Neuronal stem cell (in vitro differentiated cells): Measurements from ENCODE around the gene AP3B1.
A peak's percentile ranks its signal among the peaks of the same experiment; 100 is the strongest.

ENCODE experiments used
- DNase-seq: peaks from one replicate; pipeline ENCODE4 v3.0.0-alpha.2; 2013; ENCODE audit warnings: low spot score
- H2AFZ ChIP-seq: one replicate; pipeline ENCODE4 v1.6.1; 2013; ENCODE audit warnings: mild to moderate bottlenecking, low read length, inconsistent platforms
- H2AK5ac ChIP-seq: 2 replicates; pipeline ENCODE4 v1.6.1; 2013; ENCODE audit warnings: low read depth, mild to moderate bottlenecking, inconsistent platforms, low read length, moderate library complexity, mixed read lengths
- H2BK120ac ChIP-seq: 2 replicates; pipeline ENCODE4 v1.6.1; 2013; ENCODE audit warnings: low read depth, mild to moderate bottlenecking, inconsistent platforms, low read length, moderate library complexity, mixed read lengths
- H2BK12ac ChIP-seq: one replicate; pipeline ENCODE4 v1.6.1; 2013; ENCODE audit warnings: low read length, inconsistent platforms
- H2BK15ac ChIP-seq: 2 replicates; pipeline ENCODE4 v1.6.1; 2013; ENCODE audit warnings: mild to moderate bottlenecking, low read length, inconsistent platforms, mixed read lengths
- H2BK5ac ChIP-seq: one replicate; pipeline ENCODE4 v1.6.1; 2013; ENCODE audit warnings: inconsistent platforms, mild to moderate bottlenecking, low read length, moderate library complexity
- H3K14ac ChIP-seq: one replicate; pipeline ENCODE4 v1.6.1; 2013; ENCODE audit warnings: low read length, inconsistent platforms
- H3K18ac ChIP-seq: 2 replicates; pipeline ENCODE4 v1.6.1; 2013; ENCODE audit warnings: low read length, inconsistent platforms
- H3K23ac ChIP-seq: 2 replicates; pipeline ENCODE4 v1.6.1; 2013; ENCODE audit warnings: low read depth, mild to moderate bottlenecking, mixed read lengths, low read length, inconsistent platforms; ENCODE audit not compliant: poor library complexity
- H3K27ac ChIP-seq: replicated peaks from 3 replicates; pipeline ENCODE4 v1.5.1; 2013; ENCODE audit warnings: low read length, inconsistent platforms
- H3K27me3 ChIP-seq, 3 experiments: 2 replicates each; pipeline ENCODE4 v1.6.1; 2013; ENCODE audit warnings: low read length in 3 of 3, mild to moderate bottlenecking in 2 of 3, inconsistent platforms in 1 of 3, low read depth in 1 of 3, mixed read lengths in 1 of 3, moderate library complexity in 1 of 3; ENCODE audit not compliant: control insufficient read depth in 3 of 3, insufficient read depth in 3 of 3
- H3K36me3 ChIP-seq, 2 donors: replicated peaks in 1 of 2; 2 replicates each; pipeline ENCODE4 v1.6.1; 2013; ENCODE audit warnings: low read length in 2 of 2; ENCODE audit not compliant: control insufficient read depth in 2 of 2, insufficient read depth in 2 of 2
- H3K4ac ChIP-seq: 2 replicates; pipeline ENCODE4 v1.6.1; 2013; ENCODE audit warnings: inconsistent platforms, mild to moderate bottlenecking, low read length, moderate library complexity
- H3K4me1 ChIP-seq, 2 donors: 1 replicate in 1 of 2; 2 replicates in 1 of 2; pipeline ENCODE4 v1.6.1; 2013; ENCODE audit warnings: low read length in 2 of 2, low read depth in 1 of 2; ENCODE audit not compliant: control insufficient read depth in 2 of 2, insufficient read depth in 1 of 2
- H3K4me2 ChIP-seq: one replicate; pipeline ENCODE4 v1.6.1; 2013; ENCODE audit warnings: mild to moderate bottlenecking, low read length, inconsistent platforms; ENCODE audit not compliant: insufficient read depth, poor library complexity, severe bottlenecking
- H3K4me3 ChIP-seq, 2 donors: 2 replicates each; pipeline ENCODE4 v1.5.1; 2013; ENCODE audit warnings: low read length in 2 of 2, mild to moderate bottlenecking in 2 of 2, inconsistent platforms in 1 of 2, moderate library complexity in 1 of 2
- H3K79me1 ChIP-seq: one replicate; pipeline ENCODE4 v1.6.1; 2013; ENCODE audit warnings: low read depth, mild to moderate bottlenecking, inconsistent platforms, low read length, moderate library complexity
- H3K9ac ChIP-seq: one replicate; pipeline ENCODE4 v1.6.1; 2013; ENCODE audit warnings: mild to moderate bottlenecking, low read depth, low read length, inconsistent platforms; ENCODE audit not compliant: poor library complexity
- H3K9me3 ChIP-seq, 2 donors: replicated peaks in 1 of 2; 2 replicates each; pipeline versions ENCODE3 to v1.6.1; 2013; ENCODE audit warnings: low read length in 2 of 2, mild to moderate bottlenecking in 2 of 2, inconsistent platforms in 1 of 2, low read depth in 1 of 2, mixed read lengths in 1 of 2, moderate library complexity in 1 of 2; ENCODE audit not compliant: control insufficient read depth in 2 of 2, insufficient read depth in 1 of 2
- H4K8ac ChIP-seq: one replicate; pipeline ENCODE4 v1.6.1; 2013; ENCODE audit warnings: low read depth, mild to moderate bottlenecking, inconsistent platforms, low read length, moderate library complexity
- H4K91ac ChIP-seq: one replicate; pipeline ENCODE4 v1.6.1; 2013; ENCODE audit warnings: low read length, low read depth, mild to moderate bottlenecking, inconsistent platforms; ENCODE audit not compliant: poor library complexity
- WGBS, 2 donors: extraction: QIAGEN DNeasy Blood & Tissue Kit; methylation state at CpG; one replicate each; pipeline ENCODE4 v1.1.7; 2013; ENCODE audit warnings: missing lambda C conversion rate in 2 of 2, mixed read lengths in 1 of 2; ENCODE audit not compliant: insufficient read length in 2 of 2, insufficient replicate concordance in 1 of 2; ENCODE audit errors: extremely low coverage in 2 of 2; 5-methylcytosine and 5-hydroxymethylcytosine counted together

Gene AP3B1

GRCh38 chr5:78000191-78000590 is 294.3 kb downstream of the AP3B1 start:
- no peak overlapping the region for H2BK5ac ChIP-seq
- H3K14ac ChIP-seq = no peak overlapping the region
- H3K27ac ChIP-seq = no peak overlapping the region
- no peaks in the 10 kb centered on the region for H3K79me1 ChIP-seq
- H3K4me2 ChIP-seq = no peak overlapping the region
- H2AFZ ChIP-seq = no peak overlapping the region
- peaks cover 18 to 22% of the 10 kb centered on the region in 2 donors for H3K4me1 ChIP-seq
- H3K23ac ChIP-seq = no peak overlapping the region
- no peak overlapping the region for H2AK5ac ChIP-seq
- H3K18ac ChIP-seq = no peak overlapping the region
- H3K27me3 ChIP-seq = peaks cover 0 to 5% (median 0%) of the 10 kb centered on the region in 3 experiments
- no peak overlapping the region for H3K4ac ChIP-seq
- H4K8ac ChIP-seq = no peak overlapping the region
- no peak overlapping the region for H4K91ac ChIP-seq
- no peaks in the 10 kb centered on the region for H3K9me3 ChIP-seq
- H2BK120ac ChIP-seq = no peak overlapping the region
- H2BK12ac ChIP-seq = no peak overlapping the region
- no peak for DNase-seq
- H3K9ac ChIP-seq = no peak overlapping the region
- no peak overlapping the region for H3K4me3 ChIP-seq
- peaks cover 0 to 45% of the 10 kb centered on the region in 2 donors for H3K36me3 ChIP-seq
- no CpG with 5 or more reads among the region's 6 CpGs for WGBS, 2 donors
- no peak overlapping the region for H2BK15ac ChIP-seq

- no peak for DNase-seq
- no peak overlapping the region for H2BK12ac ChIP-seq
- H3K4ac ChIP-seq = no peak overlapping the region
- H3K4me1 ChIP-seq = peaks cover 15 to 18% of the 10 kb centered on the region in 2 donors
- H3K23ac ChIP-seq = no peak overlapping the region
- H2BK120ac ChIP-seq = no peak overlapping the region
- peak overlapping the region; percentile 14 for H3K27ac ChIP-seq
- no peak overlapping the region for H3K4me2 ChIP-seq
- no peak overlapping the region for H3K4me3 ChIP-seq
- H4K91ac ChIP-seq = no peak overlapping the region
- no peaks in the 10 kb centered on the region for H3K79me1 ChIP-seq
- no CpG with 5 or more reads among the region's 7 CpGs for WGBS, 2 donors
- no peaks in the 10 kb centered on the region for H3K9me3 ChIP-seq
- H3K9ac ChIP-seq = no peak overlapping the region
- H2AFZ ChIP-seq = no peak overlapping the region
- no peak overlapping the region for H3K14ac ChIP-seq
- H3K18ac ChIP-seq = no peak overlapping the region
- H4K8ac ChIP-seq = no peak overlapping the region
- H2BK5ac ChIP-seq = no peak overlapping the region
- no peaks in the 10 kb centered on the region for H3K27me3 ChIP-seq
- no peak overlapping the region for H2AK5ac ChIP-seq
- no peak overlapping the region for H2BK15ac ChIP-seq
- H3K36me3 ChIP-seq = peaks cover 0 to 45% of the 10 kb centered on the region in 2 donors
These were observed 295.1 kb downstream of the AP3B1 start for GRCh38 chr5:77999399-77999798.

GRCh38 chr5:77996943-77997342 is 297.6 kb downstream of the AP3B1 start:
- Histone ChIP-seq H4K91ac (no peak overlapping the region), H3K27ac (no peak overlapping the region), H3K36me3 (peaks cover 0 to 40% of the 10 kb centered on the region in 2 donors), H2BK120ac (no peak overlapping the region), H2AFZ (no peak overlapping the region), H2BK15ac (no peak overlapping the region), H3K9ac (no peak overlapping the region), H3K79me1 (no peaks in the 10 kb centered on the region), H3K27me3 (no peaks in the 10 kb centered on the region), H2BK12ac (no peak overlapping the region), H3K23ac (no peak overlapping the region), H3K4me2 (no peak overlapping the region), H3K18ac (no peak overlapping the region), H3K4me3 (no peak overlapping the region), H3K4ac (no peak overlapping the region), H2AK5ac (no peak overlapping the region), H4K8ac (no peak overlapping the region), H3K9me3 (no peaks in the 10 kb centered on the region), H2BK5ac (no peak overlapping the region), H3K4me1 (peaks cover 14 to 26% of the 10 kb centered on the region in 2 donors), H3K14ac (no peak overlapping the region)
- DNase-seq = no peak
- no CpG with 5 or more reads among the region's 3 CpGs for WGBS, 2 donors

- H3K79me1 ChIP-seq = no peaks in the 10 kb centered on the region
- H3K4me3 ChIP-seq = no peak overlapping the region
- H2BK5ac ChIP-seq = no peak overlapping the region
- H3K4ac ChIP-seq = no peak overlapping the region
- no peaks in the 10 kb centered on the region for H3K27me3 ChIP-seq
- H4K8ac ChIP-seq = no peak overlapping the region
- H4K91ac ChIP-seq = no peak overlapping the region
- no peak overlapping the region for H3K23ac ChIP-seq
- H3K4me1 ChIP-seq = peaks cover 21 to 31% of the 10 kb centered on the region in 2 donors
- H3K18ac ChIP-seq = no peak overlapping the region
- DNase-seq = no peak
- H3K36me3 ChIP-seq = peaks cover 0 to 30% of the 10 kb centered on the region in 2 donors
- H2AFZ ChIP-seq = no peak overlapping the region
- no peak overlapping the region for H3K9ac ChIP-seq
- no peak overlapping the region for H2BK15ac ChIP-seq
- no peaks in the 10 kb centered on the region for H3K9me3 ChIP-seq
- no peak overlapping the region for H3K14ac ChIP-seq
- no peak overlapping the region for H3K27ac ChIP-seq
- no peak overlapping the region for H2BK12ac ChIP-seq
- WGBS, 2 donors = no CpG with 5 or more reads among the region's 12 CpGs
- no peak overlapping the region for H3K4me2 ChIP-seq
- no peak overlapping the region for H2AK5ac ChIP-seq
- H2BK120ac ChIP-seq = no peak overlapping the region
These were observed 298.6 kb downstream of the AP3B1 start for GRCh38 chr5:77995793-77996409.
